ENCODE results near the gene MEX3D. TPM values are rescaled to one million over a fixed set of nuclear protein-coding genes. Genes with fewer than 3 reads are reported as not detected.

Gene MEX3D
- total and polyA plus RNA-seq, 2 donors (not counting 1 experiment from before 2014, with no cell fraction given): 0.73 to 3.0 TPM

- WGBS (ENCODE audit: insufficient coverage): 94% methylated on average over 19 of the region's 22 CpGs
- DNase-seq: no peak
- H3K4me2 ChIP-seq (replicated peaks; ENCODE audit: low read depth, low read length, poor library complexity, severe bottlenecking): no peak overlapping the region
- no peaks in the 10 kb centered on the region for H3K9me3 ChIP-seq (ENCODE audit: control extremely low read depth in 1 of 3, control insufficient read depth in 2 of 3, insufficient read depth in 1 of 3, low read length in 2 of 3)
- peaks cover 2% of the 10 kb centered on the region for H4K20me1 ChIP-seq (ENCODE audit: control insufficient read depth, insufficient read depth, low read length, poor library complexity, severe bottlenecking)
- ATAC-seq (ENCODE audit: low read depth): no peak
- intact Hi-C loops (cut with micrococcal nuclease): no loop called here
- peaks cover 0 to 32% of the 10 kb centered on the region in 2 experiments for H3K36me3 ChIP-seq (replicated peaks in 1 of 2; ENCODE audit: control extremely low read depth in 1 of 2, control insufficient read depth in 1 of 2, extremely low read depth in 1 of 2, insufficient read depth in 2 of 2, low read length in 1 of 2)
- Mint-ChIP-seq H3K4me3 (no peak overlapping the region), H3K27me3 (peaks cover under 1% of the 10 kb centered on the region), H3K9me3 (ENCODE audit: insufficient read depth) (no peaks in the 10 kb centered on the region), H3K27ac (no peak overlapping the region), H3K4me1 (no peaks in the 10 kb centered on the region)
- H2AFZ ChIP-seq (ENCODE audit: insufficient read depth, low read depth, low read length, poor library complexity, severe bottlenecking): no peak overlapping the region
- H3K27ac ChIP-seq (ENCODE audit: low read length in 2 of 2): no peak overlapping the region
- H3K4me3 ChIP-seq (ENCODE audit: control extremely low read depth in 1 of 5, extremely low read depth in 1 of 5, insufficient read depth in 1 of 5, low read depth in 2 of 5, low read length in 4 of 5): no peak overlapping the region
- ChIA-PET CTCF (no interaction called here), POLR2A (interaction anchor here (0.6 to 0.7 kb wide), 3 partner anchors 14 to 197 kb away, joined by 4 to 6 read pairs (median 5); no protein-coding TSS in a partner anchor)
- H3K9ac ChIP-seq (ENCODE audit: low read length): no peak overlapping the region
- H3K4me1 ChIP-seq (ENCODE audit: control insufficient read depth in 2 of 2, insufficient read depth in 2 of 2, low read length in 2 of 2): no peaks in the 10 kb centered on the region
- peaks cover 2% of the 10 kb centered on the region for H3K79me2 ChIP-seq (ENCODE audit: control insufficient read depth, insufficient read depth, low read length)
- no peaks in the 10 kb centered on the region for H3K27me3 ChIP-seq (replicated peaks in 1 of 4; ENCODE audit: control extremely low read depth in 1 of 4, control insufficient read depth in 3 of 4, insufficient read depth in 4 of 4, low read length in 3 of 4)
- TF ChIP-seq CTCF (IDR thresholded peaks at IDR 0.05) (no peak), EZH2 (IDR thresholded peaks at IDR 0.05; ENCODE audit: borderline replicate concordance, insufficient read depth, low read depth, low read length, poor library complexity, severe bottlenecking) (no peak)
Observed at GRCh38 chr19:1575323-1576241, 7.5 kb upstream of the MEX3D start.
